GM19324 (cell line): ENCODE data around the gene WFDC5.
"Not testable (repeated sequence)": the region's sequence is repeated elsewhere in the genome, so short reads cannot be mapped to it uniquely, and the experiment has no call there.

Experiments used
- ATAC-seq: cut with Tn5 transposase; IDR thresholded peaks from one replicate; pipeline ENCODE4 v1.9.1; 2021; ENCODE audit warnings: mild to moderate bottlenecking, moderate library complexity; ENCODE audit not compliant: unreplicated experiment, low FRiP score

WFDC5 gene

GRCh38 chr20:45114465-45115385 is at the start of gene WFDC5:
Gene WFDC5, minus strand, starts transcription at chr20:45115174. Its CDS starts 91 bp downstream, at chr20:45115083.
- no peak for ATAC-seq

DNA sequence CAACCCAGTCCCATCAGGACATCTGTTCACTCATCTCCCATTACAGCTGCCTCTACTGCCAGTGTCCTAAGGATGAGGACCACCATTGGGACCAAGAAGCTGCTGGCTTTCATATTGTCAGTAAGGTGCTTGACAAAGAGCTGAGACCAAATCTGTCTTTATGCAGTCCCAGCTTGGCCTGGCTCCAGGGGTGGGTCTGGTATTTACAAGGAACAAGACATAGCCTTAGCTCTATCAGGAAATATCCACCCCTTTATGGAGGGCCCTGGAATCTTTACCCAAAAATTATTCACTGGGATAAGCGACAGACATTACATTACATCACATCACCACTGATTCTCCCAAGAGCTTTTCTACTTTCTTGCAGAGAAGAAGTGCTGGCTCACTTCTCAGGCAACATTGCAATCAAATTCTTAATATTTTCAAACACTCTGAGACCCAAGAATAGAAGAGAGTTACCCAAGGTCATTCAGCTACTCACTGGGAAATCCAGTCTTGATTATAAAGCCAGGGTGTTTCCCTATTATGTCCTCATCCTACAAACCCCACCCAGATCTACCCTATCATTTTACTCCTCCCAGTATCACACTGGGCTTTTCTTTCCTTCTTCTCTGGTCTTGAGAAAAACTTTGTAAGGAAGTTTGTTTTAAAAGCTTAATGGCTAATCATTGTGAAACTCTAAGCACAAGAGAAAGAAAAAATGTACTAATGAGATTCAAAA is 48.3 kb upstream of the WFDC5 start:
- ATAC-seq = no peak

- ATAC-seq = no peak
These were observed 43.0 kb upstream of the WFDC5 start for GRCh38 chr20:45157962-45158361.

- no peak for ATAC-seq
These were observed 41.7 kb upstream of the WFDC5 start for GRCh38 chr20:45156713-45157112.

DNA sequence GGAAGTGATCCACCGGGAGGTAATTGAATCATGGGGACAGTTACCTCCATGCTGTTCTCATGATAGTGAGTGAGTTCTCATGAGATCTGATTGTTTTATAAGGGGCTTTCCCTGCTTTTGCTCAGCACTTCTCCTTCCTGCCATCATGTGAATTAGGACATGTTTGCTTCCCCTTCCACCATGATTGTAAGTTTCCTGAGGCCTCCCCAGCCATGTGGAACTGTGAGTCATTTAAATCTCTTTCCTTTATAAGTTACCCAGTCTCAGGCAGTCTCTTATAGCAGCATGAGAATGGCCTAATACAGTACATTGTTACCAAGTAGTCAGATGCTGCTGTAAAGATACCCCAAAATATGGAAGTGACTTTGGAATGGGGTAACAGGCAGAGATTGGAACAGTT is 39.8 kb upstream of the WFDC5 start:
- ATAC-seq = not testable (repeated sequence)

DNA sequence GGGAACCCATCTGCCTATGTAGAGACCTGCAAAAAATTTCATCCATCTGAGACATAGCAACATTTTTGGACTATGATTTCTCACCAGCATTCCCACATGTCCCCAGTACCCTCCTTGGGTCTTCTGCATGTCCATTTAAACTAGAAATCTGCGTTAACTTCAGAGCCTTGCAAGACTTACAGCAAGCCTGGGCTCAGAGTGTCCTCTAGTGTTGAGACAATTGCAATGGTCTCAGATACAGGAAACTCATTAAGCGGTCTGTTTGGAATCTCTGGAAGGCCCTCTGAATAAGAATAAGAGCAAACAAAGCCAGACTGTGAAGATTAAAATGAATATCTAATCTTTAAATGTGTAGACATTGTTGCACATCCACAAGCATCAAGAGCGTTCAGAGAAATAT is 39.2 kb upstream of the WFDC5 start:
- no peak for ATAC-seq

DNA sequence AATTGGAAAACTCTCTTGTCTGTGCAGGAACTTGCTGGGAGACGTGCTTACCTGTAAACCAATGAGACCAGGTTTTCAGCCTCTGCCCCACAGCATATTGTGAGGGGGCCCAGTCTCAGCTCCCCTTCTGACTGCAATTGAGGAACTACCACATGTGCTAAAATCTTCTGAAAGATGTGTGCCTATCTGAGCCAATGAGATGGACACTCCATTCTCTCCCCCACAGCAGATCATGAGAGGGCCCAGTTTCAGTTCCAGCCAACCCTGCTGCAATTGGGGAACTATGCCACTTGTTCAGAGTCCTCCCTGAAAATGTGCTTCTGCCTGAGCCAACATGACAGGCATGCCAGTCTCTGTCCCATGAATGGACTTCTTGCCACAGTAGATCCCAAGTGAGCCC is 38.8 kb upstream of the WFDC5 start:
- ATAC-seq = no peak

- ATAC-seq = no peak
These were observed 38.2 kb upstream of the WFDC5 start for GRCh38 chr20:45153147-45153546.

GRCh38 chr20:45152405-45152804 is 37.4 kb upstream of the WFDC5 start:
- no peak for ATAC-seq

GRCh38 chr20:45149062-45149461 is 34.1 kb upstream of the WFDC5 start:
- no peak for ATAC-seq

DNA sequence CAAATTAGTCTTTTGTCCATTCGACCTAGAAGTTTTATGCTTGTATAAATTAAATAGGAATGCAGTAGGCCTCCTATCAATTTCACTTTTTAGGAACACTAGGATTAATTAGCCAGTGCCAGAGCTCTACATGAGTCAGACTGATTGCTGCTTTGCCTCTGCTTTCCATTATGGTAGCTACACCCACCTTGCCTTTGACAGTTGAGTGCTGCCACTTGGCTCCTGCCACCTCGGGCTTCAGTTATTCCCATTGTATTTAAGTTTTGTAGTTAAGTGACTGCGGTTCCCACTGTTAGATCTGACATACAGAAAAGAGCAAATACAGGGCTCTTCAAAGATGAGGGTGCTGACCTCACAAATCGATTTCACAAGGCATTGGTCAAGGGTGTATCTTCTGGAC is 25.9 kb upstream of the WFDC5 start:
- no peak for ATAC-seq

- not testable (repeated sequence) for ATAC-seq
These were observed 24.9 kb upstream of the WFDC5 start for GRCh38 chr20:45139733-45140375.

DNA sequence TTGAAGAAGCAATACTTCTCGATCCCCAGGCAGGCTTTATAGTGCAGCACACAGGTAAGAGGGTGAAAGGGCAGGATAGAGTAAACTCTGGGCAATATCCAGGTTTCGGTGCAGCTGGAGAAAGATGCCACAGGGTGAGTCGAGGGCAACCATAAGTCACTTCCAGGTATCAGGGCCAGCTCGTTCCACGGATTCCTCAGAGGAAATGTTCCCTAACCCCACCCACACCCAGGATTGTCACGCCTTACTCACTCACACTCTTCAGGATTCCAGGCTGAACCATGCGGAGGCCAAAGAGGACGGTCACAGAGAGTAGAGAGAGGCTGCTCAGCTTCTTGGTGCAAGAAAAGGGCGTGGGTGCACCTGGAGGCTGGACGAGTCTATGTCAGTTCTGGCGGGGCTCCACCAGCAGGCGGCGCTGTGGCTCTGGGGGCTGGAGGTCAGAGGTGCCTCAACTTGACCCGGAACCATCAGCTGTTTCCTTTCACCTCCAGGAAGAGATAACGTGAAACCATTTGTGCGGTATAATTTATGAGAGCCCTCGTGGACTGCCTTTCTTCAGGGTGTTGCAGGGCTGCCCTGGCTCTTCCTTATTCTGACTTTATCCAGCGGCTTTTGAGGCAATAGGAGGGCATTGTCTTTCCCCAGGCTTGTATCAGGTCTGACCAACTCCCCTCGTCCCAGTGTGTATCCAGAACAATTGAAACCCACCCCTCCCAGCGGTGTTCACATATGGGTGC is 23.8 kb upstream of the WFDC5 start:
- ATAC-seq = no peak

GRCh38 chr20:45136911-45137310 is 21.9 kb upstream of the WFDC5 start:
- no peak for ATAC-seq

DNA sequence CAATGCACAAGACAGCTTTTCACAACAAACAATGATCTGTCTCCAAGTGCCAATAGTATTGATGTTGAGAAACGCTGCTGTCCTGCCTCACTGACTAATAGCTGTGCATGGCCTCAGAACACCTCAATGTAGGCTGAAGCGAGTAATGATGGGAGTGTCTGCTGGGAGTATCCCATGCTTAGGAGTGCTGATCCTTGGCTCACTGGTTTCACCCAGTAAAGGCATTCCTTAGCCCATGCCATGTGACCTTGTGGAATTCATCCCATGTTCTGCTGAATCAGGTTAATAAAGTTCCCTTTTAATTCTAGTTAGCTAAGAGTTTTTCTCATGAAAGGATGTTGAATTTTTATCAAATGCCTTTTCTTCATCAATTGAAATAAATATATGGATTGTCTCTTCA is 13.1 kb upstream of the WFDC5 start:
- no peak for ATAC-seq

GRCh38 chr20:45124365-45124764 is 9.4 kb upstream of the WFDC5 start, which contains the start of gene WFDC12:
Gene WFDC12, minus strand, starts transcription at chr20:45124465. Its CDS starts 18 bp downstream, at chr20:45124447.
- ATAC-seq = no peak

- no peak for ATAC-seq
These were observed 6.4 kb upstream of the WFDC5 start for GRCh38 chr20:45121388-45121787.

GRCh38 chr20:45119556-45120266 is 4.7 kb upstream of the WFDC5 start:
- ATAC-seq = no peak

- no peak for ATAC-seq
These were observed 3.1 kb upstream of the WFDC5 start for GRCh38 chr20:45118028-45118427.

GRCh38 chr20:45117581-45117980 is 2.6 kb upstream of the WFDC5 start:
- no peak for ATAC-seq
